Mesenteric fat pad (tissue), 1 donor: Measurements from ENCODE around the gene SOCS7. TPM values are rescaled to one million over a fixed set of nuclear protein-coding genes. Genes with fewer than 3 reads are reported as not detected.

ENCODE experiments used
- DNase-seq: peaks from one replicate; pipeline ENCODE4 v3.0.0-alpha.2; 2020; ENCODE audit warnings: low spot score
- total RNA-seq: library from RNA; stranded (reverse); fragmentation: NEBNext Ultra II Directional; extraction: Animal tissue kit (Norgen Biotek cat#: 25700); gene quantifications from one replicate; pipeline ENCODE4 v1.2.1, GENCODE V29; 2021
- donor health status: DM: yes; HTN: yes; CAD: no.

SOCS7 gene
- total RNA-seq, 1 donor from 2014 or later, result 14.5 TPM

- DNase-seq, result no peak
Measured at GRCh38 chr17:38418693-38419507, 67.3 kb downstream of the SOCS7 start.

- DNase-seq, result no peak
Measured at GRCh38 chr17:38419508-38419981, 67.9 kb downstream of the SOCS7 start.

DNA sequence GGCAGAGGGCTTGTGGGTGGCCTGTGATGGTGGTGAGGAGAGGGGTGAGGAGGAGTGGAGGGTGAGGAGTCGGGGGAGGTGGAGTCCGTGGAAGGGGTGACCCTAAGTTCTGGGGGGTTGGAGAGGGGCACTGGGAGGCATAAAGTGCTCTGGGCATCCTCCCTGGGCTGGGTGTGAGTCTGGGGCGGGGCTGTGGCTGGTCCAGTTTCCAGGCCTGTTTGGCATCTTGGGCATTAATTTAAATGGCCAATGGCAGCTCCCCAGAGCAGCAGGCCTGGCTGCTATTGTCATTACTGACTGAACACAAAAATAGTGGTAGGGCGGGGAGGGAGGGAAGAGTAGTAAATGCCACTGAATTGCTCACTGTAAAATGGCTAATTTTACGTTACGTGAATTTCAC lies 68.9 kb downstream of the SOCS7 start:
- DNase-seq, result no peak

GRCh38 chr17:38421171-38421841 lies 69.7 kb downstream of the SOCS7 start:
- no peak for DNase-seq

- DNase-seq, result no peak
Measured at GRCh38 chr17:38421871-38422827, 70.5 kb downstream of the SOCS7 start.

DNA sequence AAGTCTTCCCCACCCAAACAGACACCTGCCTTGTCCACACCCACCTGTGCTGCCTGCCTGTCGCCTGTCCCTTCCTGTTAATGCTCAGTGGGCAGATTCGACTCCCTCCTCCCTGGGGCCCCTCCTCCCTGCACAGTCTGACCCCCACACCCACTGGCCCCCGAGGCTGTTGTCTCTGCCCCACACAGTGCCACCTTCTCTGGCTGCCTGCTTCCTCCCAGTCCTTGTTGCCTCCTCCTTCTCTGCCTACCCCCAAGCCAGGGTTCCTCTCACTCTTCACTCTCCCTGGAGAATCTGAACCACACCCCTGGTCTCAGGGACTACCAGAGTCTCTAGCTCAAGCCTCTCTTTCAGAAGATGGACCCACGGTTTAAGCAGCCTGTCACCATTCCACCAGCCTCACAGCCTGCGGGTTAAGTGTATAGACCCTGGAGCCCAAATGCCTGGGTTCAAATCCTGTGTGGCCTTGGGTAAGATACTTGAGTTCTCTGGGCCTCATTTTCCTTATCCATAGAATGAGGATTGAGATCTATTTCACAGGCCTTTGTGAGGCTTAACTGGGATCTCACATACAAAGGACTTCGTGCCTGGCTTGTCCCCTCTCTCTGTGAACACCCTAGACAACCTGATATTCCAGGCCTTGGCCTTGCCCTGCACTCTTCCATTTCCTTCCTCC lies 72.8 kb downstream of the SOCS7 start:
- no peak for DNase-seq

DNA sequence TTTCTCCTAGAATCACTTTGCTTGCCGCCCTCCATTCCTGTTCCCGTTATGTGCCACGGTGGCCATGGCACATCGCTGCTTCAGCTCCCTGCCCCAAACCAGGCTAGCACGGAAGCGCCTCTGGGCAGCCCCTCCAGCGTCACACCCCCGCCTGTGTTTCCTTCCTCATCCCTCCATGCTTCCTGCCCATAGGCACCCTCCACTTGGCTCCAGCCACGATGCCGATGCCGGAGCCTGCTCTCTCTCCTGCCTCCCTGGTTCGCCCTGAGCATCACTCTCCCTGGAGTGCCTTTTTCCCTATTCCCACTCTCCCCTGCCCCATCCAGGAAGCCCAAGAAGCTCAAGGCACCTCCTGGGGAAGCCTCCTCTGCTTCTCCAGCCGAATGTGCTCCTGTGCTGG lies 73.4 kb downstream of the SOCS7 start:
- DNase-seq, result no peak

DNA sequence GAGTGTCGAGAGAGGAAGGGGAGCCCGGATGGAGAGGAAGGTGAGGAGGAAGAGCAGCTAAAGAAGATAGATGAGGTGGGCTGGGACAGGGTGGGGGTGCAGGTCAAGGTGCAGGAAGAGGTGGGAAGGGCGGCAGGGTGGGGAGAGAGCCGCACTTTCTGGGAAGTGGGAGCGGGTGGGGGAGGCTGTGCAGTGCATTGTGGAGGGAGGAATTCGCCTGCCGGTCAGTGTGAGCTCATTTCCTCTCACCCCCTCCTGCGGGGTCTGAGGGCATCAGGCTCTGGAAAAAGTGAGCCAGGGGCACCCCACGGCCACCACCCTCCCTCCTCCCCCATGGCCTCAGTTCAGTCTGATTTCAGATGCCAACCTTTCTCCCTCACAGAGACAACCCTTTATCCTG lies 74.1 kb downstream of the SOCS7 start:
- no peak for DNase-seq

DNA sequence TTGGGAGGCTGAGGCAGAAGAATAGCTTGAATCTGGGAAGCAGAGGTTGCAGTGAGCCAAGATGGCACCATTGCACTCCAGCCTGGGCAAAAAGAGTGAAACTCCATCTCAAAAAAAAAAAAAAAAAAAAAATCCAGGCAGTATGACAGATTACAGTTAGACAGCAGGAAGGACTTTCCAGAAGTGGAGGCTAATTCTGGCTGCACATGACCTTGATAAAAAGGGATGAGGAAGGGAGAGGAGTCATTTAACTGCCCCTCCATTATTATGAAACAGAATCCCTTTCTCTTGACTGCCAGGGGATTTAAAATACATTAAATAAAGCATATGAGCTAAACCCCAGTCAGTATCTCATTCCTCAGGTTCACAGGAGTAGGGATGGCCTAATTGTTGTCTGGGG lies 74.8 kb downstream of the SOCS7 start:
- DNase-seq, result no peak

DNA sequence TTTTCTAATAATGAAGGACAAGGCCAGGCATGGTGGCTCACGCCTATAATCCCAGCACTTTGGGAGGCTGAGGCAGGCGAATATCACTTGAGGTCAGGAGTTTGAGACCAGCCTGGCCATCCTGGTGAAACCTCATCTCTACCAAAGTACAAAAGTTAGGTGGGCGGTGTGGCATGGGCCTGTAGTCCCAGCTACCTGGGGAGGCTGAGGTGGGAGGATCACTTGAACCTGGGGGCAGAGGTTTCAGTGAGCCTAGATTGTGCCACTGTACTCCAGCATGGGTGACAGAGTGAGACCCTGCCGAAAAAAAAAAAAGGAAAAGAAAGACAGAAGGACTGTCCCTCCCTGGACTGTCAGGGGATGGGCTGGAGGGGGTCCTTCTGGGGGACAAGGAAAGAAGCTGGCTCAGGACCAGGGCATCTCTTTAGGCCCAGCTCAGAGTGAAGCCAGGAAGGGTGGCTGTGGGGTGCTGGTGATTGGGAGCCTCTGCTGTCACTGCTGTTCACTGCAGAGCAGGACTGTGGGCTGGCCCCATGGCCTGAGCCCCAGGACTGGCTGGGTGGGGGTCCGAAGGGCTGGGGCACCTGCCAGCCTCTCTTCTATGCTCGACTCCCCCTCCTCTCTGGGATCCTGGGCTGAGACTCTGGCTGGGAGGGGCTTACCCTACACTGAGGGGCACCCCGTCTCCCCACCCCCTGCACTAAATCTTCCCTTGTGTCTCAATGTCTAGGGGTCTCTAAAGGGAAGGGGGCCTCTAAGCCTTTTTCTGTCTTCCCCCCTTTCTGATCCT lies 75.7 kb downstream of the SOCS7 start:
- DNase-seq, result no peak

GRCh38 chr17:38428112-38428642 lies 76.5 kb downstream of the SOCS7 start, which contains the start of gene ARHGAP23:
Gene ARHGAP23, plus strand, starts transcription at chr17:38428464. Its CDS starts 22 bp downstream, at chr17:38428486.
- no peak for DNase-seq

DNA sequence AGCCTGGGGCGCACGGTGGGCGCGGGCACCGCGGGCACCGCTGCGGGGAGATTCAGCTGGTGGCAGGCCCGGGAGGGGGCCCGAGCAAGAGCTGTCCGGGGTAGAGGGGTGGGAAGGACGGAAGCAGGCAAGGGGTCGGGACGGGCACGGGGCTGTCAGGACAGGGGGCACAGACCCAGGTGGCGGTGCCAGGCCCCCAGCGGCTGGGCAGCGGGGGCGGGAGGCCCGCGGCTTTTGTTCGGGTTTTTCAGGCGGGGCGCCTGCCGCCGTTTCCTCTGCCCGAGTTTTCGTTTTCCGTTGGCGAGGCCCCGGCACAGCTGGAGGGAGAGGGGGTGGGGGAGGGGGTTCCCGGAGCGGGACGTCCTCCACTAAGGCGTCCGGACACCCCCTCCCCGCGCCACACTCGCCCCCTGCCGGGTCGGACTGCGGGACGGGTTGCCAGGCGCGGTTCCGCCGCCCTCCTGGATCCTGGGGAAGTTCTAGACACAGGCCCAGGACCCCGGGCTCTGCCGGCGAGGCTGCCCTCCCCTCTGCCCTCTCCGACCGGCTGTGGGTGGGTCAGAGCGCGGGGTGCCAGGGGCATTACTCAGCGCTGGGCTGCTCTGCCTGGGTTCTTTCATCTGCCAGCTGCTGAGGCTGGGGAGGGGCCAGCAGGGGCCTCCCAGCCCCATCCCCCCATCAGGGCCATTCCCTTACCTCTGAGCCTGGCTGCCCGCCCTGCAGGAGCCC lies 77.2 kb downstream of the SOCS7 start:
- DNase-seq, result no peak

DNA sequence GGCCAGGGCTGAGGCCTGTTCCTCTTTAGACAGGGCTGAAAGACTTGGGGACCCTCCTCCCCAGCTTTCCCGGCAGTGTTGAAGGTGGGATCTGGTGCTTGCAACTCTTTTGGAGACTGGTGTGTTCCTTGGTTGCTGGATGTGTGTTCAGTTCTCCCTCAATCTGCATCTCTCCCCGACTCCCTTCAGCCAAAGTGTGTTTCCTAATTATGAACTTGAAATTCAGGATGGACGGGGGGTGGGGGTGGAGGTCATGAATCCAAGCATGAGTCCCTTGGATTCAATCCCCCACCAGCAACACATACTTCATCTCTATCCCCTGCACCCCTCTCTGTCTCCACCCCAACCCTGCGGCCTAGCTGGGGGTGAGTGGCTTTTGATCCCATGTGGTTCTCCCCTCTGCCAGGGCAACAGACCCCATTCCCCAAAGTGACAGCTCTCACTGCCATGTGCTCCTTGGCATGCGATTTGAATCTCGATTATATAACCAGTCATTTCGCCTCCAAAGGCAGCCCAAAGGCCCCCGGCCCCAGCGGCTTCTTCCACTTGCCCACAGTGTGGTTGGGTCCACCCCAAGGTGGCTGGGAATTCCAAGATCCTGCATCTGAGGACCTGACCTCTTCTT lies 77.9 kb downstream of the SOCS7 start:
- no peak for DNase-seq

GRCh38 chr17:38430316-38430715 lies 78.7 kb downstream of the SOCS7 start:
- no peak for DNase-seq

- no peak for DNase-seq
Measured at GRCh38 chr17:38430822-38431221, 79.2 kb downstream of the SOCS7 start.

DNA sequence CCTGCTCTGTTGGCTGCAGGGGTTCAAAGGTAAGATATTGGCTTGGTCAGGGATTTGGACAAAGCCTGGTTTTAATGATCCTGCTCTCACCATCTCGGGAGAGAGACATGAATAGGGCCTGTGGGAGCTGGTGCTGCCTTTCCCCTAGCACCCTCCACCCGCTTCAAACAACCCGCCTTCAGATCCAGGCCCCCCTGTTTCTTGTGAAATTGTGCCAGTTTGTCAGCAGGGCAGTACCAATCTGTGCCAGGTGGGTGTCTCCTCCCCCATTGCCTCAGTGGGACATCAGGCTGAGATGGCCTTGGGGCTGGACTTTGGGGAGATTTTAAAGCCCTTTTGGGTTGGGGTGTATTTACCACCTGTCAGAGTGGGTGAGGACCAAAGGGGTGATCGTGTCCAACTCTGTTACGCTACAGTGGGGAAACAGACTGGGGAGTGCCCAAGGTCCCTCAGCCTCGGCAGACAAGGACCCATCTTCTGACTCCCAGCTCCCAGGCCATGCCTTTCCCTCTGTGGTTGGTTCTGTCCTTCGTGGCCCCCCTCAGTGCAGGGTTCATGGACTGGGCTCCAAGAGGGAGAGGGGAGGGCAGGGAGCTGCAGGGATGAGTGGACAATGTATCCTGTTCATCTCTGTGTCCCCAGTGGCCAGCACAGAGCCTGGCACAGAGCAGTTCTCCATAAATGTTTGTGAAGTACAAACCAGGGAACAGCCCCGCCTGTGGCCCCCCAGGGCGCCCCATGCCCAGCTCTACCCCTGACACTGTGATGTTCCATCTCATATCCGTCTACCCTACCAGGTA lies 79.9 kb downstream of the SOCS7 start:
- no peak for DNase-seq

DNA sequence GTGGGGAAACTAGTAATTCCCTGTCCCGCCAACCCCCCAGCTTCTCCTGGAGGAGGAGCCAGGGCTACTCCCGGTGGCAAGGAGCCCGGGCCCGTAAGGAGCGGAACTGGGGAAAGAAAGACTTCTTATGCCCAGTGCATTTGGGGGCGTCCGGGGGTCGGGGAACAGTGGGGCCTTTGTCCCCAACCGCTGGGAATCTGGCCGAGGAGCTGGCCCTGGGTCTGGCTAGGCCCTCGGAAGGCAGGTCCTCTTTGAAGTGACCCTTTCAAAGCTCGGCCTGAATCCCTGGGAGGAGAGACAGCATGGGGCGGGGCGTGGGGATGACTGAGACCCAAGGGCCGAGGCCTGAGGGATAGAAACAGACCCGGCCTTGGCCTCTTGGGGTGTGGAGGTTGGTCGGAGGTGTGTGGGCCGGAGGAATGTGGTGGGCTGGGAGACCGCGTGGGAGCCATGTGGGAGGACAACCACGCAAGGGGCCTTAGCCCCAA lies 82.6 kb downstream of the SOCS7 start:
- DNase-seq, result no peak

GRCh38 chr17:38435795-38436194 lies 84.2 kb downstream of the SOCS7 start:
- DNase-seq, result no peak
